Breast epithelium (tissue), 3 donors: ENCODE measurements around the gene ATL2.

ENCODE experiments used
- POLR2A ChIP-seq: fragments of 450-650 bp; IDR thresholded peaks from one replicate; pipeline ENCODE4 v1.6.1; 2016; ENCODE audit warnings: antibody characterized with exemption, mild to moderate bottlenecking, moderate library complexity
- TF ChIP-seq, protein P1 (sequence below), 3 donors: fragments of 450-650 bp; IDR thresholded peaks; one replicate each; pipeline ENCODE4 v1.5.1; 2016 to 2017; ENCODE audit warnings: antibody characterized with exemption in 3 of 3, mild to moderate bottlenecking in 3 of 3, moderate library complexity in 3 of 3

DNA sequence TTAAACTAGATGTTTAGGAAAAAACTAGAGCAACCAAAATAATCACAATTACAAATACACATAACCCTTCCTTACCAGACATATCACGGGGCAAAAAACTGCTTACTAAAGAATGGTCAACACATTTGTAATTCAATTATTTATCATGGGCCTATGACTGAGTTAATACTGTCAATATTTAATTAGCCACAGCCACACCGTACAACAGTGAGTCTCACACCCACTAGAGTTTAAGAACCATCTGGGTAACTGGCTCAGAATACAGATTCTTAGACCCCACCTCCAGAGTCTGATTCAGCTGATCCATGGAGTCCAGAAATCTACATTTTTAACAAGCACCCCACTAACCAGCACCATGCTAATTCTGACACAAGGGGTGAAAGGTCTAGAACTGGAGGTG, 14.8 kb downstream of the ATL2 start:
- TF ChIP-seq, protein P1, sequence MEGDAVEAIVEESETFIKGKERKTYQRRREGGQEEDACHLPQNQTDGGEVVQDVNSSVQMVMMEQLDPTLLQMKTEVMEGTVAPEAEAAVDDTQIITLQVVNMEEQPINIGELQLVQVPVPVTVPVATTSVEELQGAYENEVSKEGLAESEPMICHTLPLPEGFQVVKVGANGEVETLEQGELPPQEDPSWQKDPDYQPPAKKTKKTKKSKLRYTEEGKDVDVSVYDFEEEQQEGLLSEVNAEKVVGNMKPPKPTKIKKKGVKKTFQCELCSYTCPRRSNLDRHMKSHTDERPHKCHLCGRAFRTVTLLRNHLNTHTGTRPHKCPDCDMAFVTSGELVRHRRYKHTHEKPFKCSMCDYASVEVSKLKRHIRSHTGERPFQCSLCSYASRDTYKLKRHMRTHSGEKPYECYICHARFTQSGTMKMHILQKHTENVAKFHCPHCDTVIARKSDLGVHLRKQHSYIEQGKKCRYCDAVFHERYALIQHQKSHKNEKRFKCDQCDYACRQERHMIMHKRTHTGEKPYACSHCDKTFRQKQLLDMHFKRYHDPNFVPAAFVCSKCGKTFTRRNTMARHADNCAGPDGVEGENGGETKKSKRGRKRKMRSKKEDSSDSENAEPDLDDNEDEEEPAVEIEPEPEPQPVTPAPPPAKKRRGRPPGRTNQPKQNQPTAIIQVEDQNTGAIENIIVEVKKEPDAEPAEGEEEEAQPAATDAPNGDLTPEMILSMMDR (IDR thresholded peaks at IDR 0.05), result no peak
- TF ChIP-seq POLR2A, result no peak
